ENCODE results near the gene ROBO2.

The ROBO2 gene

GRCh38 chr3:77648664-77649063 is 608.8 kb downstream of the ROBO2 start:
- DNase-seq (ENCODE audit: low read depth) = no peak
- H3K4me3 ChIP-seq (replicated peaks; ENCODE audit: low read depth, low read length) = no peak overlapping the region
- TF ChIP-seq, protein P1, sequence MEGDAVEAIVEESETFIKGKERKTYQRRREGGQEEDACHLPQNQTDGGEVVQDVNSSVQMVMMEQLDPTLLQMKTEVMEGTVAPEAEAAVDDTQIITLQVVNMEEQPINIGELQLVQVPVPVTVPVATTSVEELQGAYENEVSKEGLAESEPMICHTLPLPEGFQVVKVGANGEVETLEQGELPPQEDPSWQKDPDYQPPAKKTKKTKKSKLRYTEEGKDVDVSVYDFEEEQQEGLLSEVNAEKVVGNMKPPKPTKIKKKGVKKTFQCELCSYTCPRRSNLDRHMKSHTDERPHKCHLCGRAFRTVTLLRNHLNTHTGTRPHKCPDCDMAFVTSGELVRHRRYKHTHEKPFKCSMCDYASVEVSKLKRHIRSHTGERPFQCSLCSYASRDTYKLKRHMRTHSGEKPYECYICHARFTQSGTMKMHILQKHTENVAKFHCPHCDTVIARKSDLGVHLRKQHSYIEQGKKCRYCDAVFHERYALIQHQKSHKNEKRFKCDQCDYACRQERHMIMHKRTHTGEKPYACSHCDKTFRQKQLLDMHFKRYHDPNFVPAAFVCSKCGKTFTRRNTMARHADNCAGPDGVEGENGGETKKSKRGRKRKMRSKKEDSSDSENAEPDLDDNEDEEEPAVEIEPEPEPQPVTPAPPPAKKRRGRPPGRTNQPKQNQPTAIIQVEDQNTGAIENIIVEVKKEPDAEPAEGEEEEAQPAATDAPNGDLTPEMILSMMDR (IDR thresholded peaks at IDR 0.05; ENCODE audit: low read length, missing control alignments) = no peak

DNA sequence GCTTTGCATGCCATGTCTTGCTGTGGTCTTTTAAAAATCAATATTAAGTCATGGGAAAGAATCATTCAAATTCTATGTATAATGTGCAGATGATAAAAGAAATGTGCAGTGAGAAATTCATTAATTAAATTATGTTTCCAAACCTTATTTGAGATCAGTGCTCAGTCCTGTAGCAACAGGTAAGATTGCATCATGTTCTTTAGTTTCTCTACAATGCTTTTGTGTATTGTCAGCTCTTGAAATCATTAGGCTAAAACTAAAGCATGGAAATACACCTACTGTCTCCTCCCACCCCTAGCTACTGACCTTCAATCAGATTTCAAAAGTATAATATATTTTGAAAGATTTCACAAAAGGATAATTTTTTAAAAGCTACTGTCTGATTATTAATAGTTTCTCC is 612.7 kb downstream of the ROBO2 start:
- DNase-seq (ENCODE audit: low read depth) = no peak
- TF ChIP-seq, protein P1 (IDR thresholded peaks at IDR 0.05; ENCODE audit: low read length, missing control alignments) = no peak
- no peak overlapping the region for H3K4me3 ChIP-seq (replicated peaks; ENCODE audit: low read depth, low read length)

- DNase-seq (ENCODE audit: low read depth) = no peak
- H3K4me3 ChIP-seq (replicated peaks; ENCODE audit: low read depth, low read length) = no peak overlapping the region
- TF ChIP-seq, protein P1 (IDR thresholded peaks at IDR 0.05; ENCODE audit: low read length, missing control alignments) = no peak
These were observed 615.5 kb downstream of the ROBO2 start for GRCh38 chr3:77655396-77655795.

DNA sequence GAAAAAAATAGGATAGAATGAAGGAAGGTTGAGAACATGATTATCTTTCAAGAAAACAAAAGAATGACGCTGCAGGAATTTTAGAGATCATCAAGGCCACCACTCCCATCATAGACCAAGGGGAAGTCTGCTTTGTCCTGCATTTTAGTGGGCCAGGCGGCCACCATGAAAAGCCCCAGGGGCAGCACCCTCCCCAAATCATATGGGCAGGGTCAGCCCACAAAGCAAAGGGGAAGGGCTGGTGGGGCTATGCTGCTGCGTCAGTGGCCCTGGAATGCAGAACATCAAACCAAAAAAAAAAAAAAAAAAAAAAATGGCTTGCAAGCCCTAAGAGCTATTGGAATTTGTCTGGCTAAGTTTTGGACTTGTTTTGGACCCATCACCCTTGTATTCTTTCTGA is 620.8 kb downstream of the ROBO2 start:
- no peak overlapping the region for H3K4me3 ChIP-seq (replicated peaks; ENCODE audit: low read depth, low read length)
- TF ChIP-seq, protein P1 (IDR thresholded peaks at IDR 0.05; ENCODE audit: low read length, missing control alignments) = no peak
- DNase-seq (ENCODE audit: low read depth) = no peak

- TF ChIP-seq, protein P1 (IDR thresholded peaks at IDR 0.05; ENCODE audit: low read length, missing control alignments) = no peak
- no peak overlapping the region for H3K4me3 ChIP-seq (replicated peaks; ENCODE audit: low read depth, low read length)
- DNase-seq (ENCODE audit: low read depth) = no peak
These were observed 628.0 kb downstream of the ROBO2 start for GRCh38 chr3:77667901-77668300.

GRCh38 chr3:77668376-77668775 is 628.5 kb downstream of the ROBO2 start:
- DNase-seq (ENCODE audit: low read depth) = no peak
- TF ChIP-seq, protein P1 (IDR thresholded peaks at IDR 0.05; ENCODE audit: low read length, missing control alignments) = no peak
- no peak overlapping the region for H3K4me3 ChIP-seq (replicated peaks; ENCODE audit: low read depth, low read length)

- DNase-seq (ENCODE audit: low read depth) = no peak
- TF ChIP-seq, protein P1 (IDR thresholded peaks at IDR 0.05; ENCODE audit: low read length, missing control alignments) = no peak
- H3K4me3 ChIP-seq (replicated peaks; ENCODE audit: low read depth, low read length) = no peak overlapping the region
These were observed 632.1 kb downstream of the ROBO2 start for GRCh38 chr3:77672016-77672415.

Measured in fibroblast of pulmonary artery (primary cell).